A549 (cell line): ENCODE measurements around the gene SRI.

Experiments
- EHF ChIP-seq: fragments of 250-450 bp; sonication (Bioruptor Pico); IDR thresholded peaks from 2 replicates; pipeline ENCODE4 v1.5.0; 2020; ENCODE audit warnings: mild to moderate bottlenecking
- POLR2A ChIP-seq: IDR thresholded peaks from 2 replicates; pipeline ENCODE4 v1.6.1; 2012; ENCODE audit warnings: mild to moderate bottlenecking, low read length
- TF ChIP-seq, protein P1 (sequence below): fragments of >200 bp; sonication (Bioruptor Twin); formaldehyde crosslinking; IDR thresholded peaks from 3 replicates; pipeline ENCODE4 v1.5.1; 2016

DNA sequence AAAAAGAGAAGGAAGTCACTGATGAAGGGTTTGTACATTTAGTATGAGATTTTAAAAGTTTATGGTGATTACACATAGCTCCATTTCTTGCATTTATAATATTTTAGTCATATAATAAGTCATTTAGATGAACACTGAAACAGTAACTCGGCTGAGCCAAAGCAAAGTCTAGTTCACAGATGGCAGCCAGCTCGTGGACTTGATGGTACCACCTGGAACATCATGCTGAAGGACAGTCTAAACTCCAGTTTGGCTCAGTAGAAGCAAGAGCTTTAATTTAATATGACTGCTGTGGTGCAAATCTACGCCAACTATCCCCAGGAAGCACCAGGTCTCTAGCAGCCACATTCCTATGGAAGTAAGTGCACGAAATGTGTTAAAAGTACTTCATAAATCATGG lies 16.4 kb downstream of the SRI start:
- TF ChIP-seq EHF (CRISPR knock-in tag) (no peak), POLR2A (no peak)
- TF ChIP-seq, protein P1, sequence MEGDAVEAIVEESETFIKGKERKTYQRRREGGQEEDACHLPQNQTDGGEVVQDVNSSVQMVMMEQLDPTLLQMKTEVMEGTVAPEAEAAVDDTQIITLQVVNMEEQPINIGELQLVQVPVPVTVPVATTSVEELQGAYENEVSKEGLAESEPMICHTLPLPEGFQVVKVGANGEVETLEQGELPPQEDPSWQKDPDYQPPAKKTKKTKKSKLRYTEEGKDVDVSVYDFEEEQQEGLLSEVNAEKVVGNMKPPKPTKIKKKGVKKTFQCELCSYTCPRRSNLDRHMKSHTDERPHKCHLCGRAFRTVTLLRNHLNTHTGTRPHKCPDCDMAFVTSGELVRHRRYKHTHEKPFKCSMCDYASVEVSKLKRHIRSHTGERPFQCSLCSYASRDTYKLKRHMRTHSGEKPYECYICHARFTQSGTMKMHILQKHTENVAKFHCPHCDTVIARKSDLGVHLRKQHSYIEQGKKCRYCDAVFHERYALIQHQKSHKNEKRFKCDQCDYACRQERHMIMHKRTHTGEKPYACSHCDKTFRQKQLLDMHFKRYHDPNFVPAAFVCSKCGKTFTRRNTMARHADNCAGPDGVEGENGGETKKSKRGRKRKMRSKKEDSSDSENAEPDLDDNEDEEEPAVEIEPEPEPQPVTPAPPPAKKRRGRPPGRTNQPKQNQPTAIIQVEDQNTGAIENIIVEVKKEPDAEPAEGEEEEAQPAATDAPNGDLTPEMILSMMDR: no peak
